Measurements from ENCODE around the gene GIN1.

- TF ChIP-seq CTCF (IDR thresholded peaks at IDR 0.05), result no peak
- no peak for TF ChIP-seq EP300 (IDR thresholded peaks at IDR 0.05)
Observed at GRCh38 chr5:103126557-103126956, 6.6 kb upstream of the GIN1 start.

Data from suprapubic skin (tissue), 3 donors.